HG03108 (cell line): ENCODE results near the gene DHX57.
"Not testable (repeated sequence)": the region's sequence is repeated elsewhere in the genome, so short reads cannot be mapped to it uniquely, and the experiment has no call there.

Experiments
- ATAC-seq: cut with Tn5 transposase; IDR thresholded peaks from one replicate; pipeline ENCODE4 v1.9.1; 2021; ENCODE audit warnings: moderate library complexity; ENCODE audit not compliant: unreplicated experiment

DHX57 gene

DNA sequence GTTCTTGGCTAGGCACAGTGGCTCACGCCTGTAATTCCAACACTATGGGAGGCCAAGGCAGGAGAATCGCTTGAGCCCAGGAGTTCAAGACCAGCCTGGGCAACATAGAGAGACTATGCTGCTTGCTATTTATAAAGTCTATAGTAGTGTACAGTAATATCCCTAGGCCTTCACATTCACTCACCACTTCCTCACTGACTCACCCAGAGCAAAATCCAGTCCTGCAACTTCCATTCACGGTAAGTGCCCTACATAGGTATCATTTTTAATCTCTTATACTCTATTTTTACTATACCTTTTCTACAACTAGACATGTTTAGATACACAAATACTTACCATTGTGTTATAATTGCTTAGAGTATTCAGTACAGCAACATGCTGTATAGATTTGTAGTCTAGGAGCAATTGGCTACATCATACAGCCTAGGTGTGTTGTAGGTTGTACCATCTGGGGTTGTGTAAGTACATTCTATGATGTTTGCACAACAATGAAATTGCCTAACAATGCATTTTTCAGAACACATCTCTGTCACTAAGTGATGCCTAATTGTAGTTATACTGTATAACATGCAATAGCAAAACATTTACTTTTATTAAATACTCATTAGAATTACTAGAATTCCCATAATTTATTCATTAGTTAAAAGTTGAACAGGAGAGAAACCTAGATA, 8.8 kb downstream of the DHX57 start:
- no peak for ATAC-seq

DNA sequence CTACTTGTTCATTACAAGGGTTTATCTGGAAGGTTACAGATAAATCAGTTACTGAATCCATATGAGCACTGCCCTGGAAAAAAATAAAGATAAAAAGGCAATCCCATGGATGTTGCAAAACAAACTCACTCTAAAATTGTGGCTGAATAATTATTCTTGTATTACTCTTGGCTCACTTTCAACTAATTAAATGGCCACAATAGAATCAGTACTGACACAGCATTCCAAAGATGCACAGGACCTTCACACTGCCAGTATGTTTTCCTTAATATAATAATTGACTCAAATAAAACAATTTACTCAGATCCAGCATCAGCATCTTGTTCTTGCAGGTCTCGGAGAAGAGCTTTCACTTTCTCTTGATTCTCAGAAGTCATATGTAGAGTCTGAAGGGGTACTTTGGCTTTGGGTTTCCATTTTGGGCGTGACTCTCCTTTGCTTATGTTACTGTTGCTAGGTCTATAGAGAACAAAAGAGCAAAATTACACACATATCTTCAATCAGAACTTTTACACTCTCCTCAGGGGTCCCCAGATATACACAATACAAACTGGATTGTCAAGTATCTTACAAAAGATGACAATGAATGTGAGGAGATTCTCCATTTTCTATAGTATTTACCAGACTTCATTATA, 12.6 kb downstream of the DHX57 start:
- no peak for ATAC-seq

DNA sequence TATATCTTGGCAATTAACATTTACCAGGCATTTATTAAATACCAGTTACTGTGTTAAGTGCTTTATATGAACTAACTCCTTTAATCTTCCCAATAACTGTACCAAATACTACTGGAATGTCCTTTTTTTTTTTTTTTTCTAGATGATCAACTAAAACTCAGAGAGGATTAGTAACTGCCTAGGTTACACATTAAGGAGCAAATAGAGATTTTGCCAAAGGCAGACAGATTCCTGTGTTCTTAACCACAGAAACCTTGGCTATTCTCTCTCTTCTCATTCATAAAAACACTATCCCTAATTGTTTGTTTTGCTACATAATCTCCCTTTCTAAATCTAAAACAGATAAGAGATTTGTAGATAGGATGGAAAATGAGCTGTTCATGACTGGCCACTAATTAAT, 13.3 kb downstream of the DHX57 start:
- no peak for ATAC-seq

GRCh38 chr2:38856165-38856564, 19.6 kb downstream of the DHX57 start:
- ATAC-seq = no peak

- peak; percentile 84 for ATAC-seq
Measured at GRCh38 chr2:38850045-38850444, 25.7 kb downstream of the DHX57 start.

- no peak for ATAC-seq
Measured at GRCh38 chr2:38836791-38837190, 38.9 kb downstream of the DHX57 start.

GRCh38 chr2:38835990-38836389, 39.7 kb downstream of the DHX57 start:
- ATAC-seq = peak; percentile 95

DNA sequence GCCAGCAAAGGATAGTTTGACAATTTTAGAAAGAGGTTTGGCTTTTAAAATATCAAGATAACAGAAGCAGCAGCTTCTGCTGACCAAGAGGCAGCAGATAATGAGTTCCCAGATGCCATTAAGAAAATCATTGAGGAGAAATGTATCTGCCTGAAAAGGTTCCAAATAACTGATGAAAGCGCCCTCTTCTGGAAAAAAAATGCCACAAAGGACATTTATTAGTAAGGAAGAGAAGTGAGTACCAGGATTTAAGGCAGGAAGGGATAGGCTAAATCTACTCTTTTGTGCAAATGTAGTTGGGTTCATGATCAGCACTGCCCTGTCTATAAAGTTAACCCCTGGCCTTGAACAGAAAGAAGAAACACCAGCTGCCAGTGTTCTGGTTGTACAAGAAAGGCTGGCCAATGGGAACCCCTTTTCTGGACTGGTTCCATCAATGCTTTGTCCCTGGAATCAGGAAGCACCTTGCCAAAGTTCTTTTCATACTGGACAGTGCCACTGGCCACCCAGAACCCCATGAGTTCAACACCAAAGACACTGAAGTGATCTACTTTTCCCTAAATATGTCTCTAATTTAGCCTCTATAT, 40.6 kb downstream of the DHX57 start:
- ATAC-seq = no peak

DNA sequence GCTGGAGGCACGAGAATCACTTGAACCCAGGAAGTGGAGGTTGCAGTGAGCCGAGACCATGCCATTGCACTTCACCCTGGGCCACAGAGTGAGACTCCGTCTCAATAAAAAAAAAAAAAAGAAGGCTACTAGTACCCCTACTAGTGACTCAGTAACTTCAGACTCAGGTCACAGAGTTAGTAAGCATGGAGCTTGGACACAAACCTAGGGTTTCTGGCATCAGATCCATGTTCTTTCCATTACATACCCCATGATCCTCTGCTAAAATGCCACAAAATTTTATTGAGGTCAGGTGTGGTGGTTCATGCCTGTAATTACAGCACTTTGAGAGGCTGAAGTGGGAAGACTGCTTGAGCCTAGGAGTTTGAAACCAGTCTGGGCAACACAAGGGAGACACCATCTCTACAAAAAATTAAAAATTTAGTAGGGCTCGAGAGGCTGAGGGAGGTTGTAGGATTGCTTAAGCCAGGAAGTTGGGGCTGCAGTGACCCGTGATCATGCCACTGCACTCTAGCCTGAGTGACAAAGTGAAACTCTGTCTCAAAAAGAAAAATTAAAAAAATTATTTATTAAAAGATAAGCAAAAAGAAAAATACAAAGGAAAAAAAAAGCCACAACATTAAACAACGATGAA, 45.1 kb downstream of the DHX57 start:
- no peak for ATAC-seq

GRCh38 chr2:38829971-38830370, 45.8 kb downstream of the DHX57 start:
- ATAC-seq = no peak

GRCh38 chr2:38828460-38828859, 47.3 kb downstream of the DHX57 start:
- ATAC-seq = no peak

- not testable (repeated sequence) for ATAC-seq
Measured at GRCh38 chr2:38827539-38828145, 48.1 kb downstream of the DHX57 start.

DNA sequence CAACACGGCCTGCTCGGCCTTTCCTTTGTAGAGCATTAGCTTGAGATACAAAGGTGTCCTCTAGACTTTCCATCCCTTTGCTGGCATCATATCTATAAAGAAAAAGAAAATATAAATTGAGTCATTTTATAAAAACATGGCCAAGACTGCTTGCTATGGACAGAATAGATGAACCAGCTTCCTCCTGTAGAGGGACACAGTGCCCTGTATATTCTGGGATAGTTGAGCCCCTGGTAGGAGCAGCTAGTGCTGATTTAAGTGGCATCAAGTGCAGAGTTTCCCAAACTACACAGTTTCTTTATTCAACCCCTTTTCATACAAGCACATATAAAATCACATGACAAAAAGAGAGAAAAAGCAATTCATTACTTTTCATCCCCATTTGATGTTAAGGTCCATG, 49.8 kb downstream of the DHX57 start:
- ATAC-seq = no peak

- ATAC-seq = no peak
Measured at GRCh38 chr2:38824906-38825305, 50.8 kb downstream of the DHX57 start.

- no peak for ATAC-seq
Measured at GRCh38 chr2:38823386-38823785, 52.3 kb downstream of the DHX57 start.

DNA sequence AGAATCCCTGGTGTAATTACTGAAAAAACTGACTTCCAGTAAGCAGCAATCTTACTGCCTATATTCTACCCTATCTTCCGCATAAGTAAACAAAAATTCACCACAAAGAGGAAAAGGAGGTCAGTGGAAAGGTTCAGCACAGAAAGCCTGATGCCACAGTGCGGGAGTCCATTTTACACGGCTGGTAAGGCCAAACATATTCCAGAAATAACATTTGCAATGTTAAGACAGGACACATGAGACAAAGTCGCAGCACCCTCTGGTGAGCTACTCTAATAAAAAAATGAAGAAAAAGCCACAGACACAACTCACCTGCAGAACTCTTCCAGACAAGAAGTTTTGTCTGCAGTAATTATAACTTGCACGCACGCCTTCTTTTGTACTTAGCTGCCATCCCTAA, 57.2 kb downstream of the DHX57 start:
- no peak for ATAC-seq

GRCh38 chr2:38815936-38816335, 59.8 kb downstream of the DHX57 start:
- ATAC-seq = no peak

- ATAC-seq = no peak
Measured at GRCh38 chr2:38810488-38810887, 65.2 kb downstream of the DHX57 start.

- no peak for ATAC-seq
Measured at GRCh38 chr2:38808677-38809076, 67.1 kb downstream of the DHX57 start.

- ATAC-seq = no peak
Measured at GRCh38 chr2:38806733-38807059, 69.0 kb downstream of the DHX57 start.

GRCh38 chr2:38806015-38806732, 69.6 kb downstream of the DHX57 start:
- ATAC-seq = no peak
